Omental fat pad (tissue), 4 donors: Measurements from ENCODE around the gene PMEPA1. TPM values are rescaled to one million over a fixed set of nuclear protein-coding genes. Genes with fewer than 3 reads are reported as not detected.
A peak's percentile ranks its signal among the peaks of the same experiment; 100 is the strongest.

ENCODE experiments used
- ATAC-seq: fragments of 150-250 bp; one replicate; pipeline ENCODE4 v1.9.1; 2016; ENCODE audit warnings: mild to moderate bottlenecking, moderate library complexity; ENCODE audit not compliant: low FRiP score
- DNase-seq: peaks from one replicate; pipeline ENCODE4 v3.0.0-alpha.2; 2019; ENCODE audit warnings: low spot score
- CTCF ChIP-seq, 3 donors: fragments of 450-650 bp; IDR thresholded peaks; one replicate each; pipeline ENCODE4 v1.5.1; 2016 to 2017; ENCODE audit warnings: antibody characterized with exemption in 3 of 3, mild to moderate bottlenecking in 3 of 3, moderate library complexity in 2 of 3
- total RNA-seq, 4 donors: library from RNA; depleted of rRNA; stranded (reverse); fragments of >200 nt; gene quantifications; one replicate each; pipeline ENCODE4 v1.1.0, GENCODE V29; 2016

The PMEPA1 gene
- total RNA-seq, result 10 to 100 TPM; 10.4 to 42.7 (median 18.9) TPM

- peak; percentile 69 for DNase-seq
- no peak for TF ChIP-seq CTCF (IDR thresholded peaks at IDR 0.05)
- peak; percentile 89 for ATAC-seq
Observed at GRCh38 chr20:57709823-57710799, at the start of gene PMEPA1. Gene PMEPA1, minus strand, starts transcription at chr20:57710015. Its CDS starts 433 bp downstream, at chr20:57709582.

GRCh38 chr20:57757767-57758166 lies 48.0 kb upstream of the PMEPA1 start:
- DNase-seq (no peak), ATAC-seq (no peak)
- no peak for TF ChIP-seq CTCF (IDR thresholded peaks at IDR 0.05)

GRCh38 chr20:57756921-57757320 lies 47.1 kb upstream of the PMEPA1 start:
- TF ChIP-seq CTCF (IDR thresholded peaks at IDR 0.05), result no peak
- no peak for ATAC-seq
- DNase-seq, result no peak

- no peak for ATAC-seq
- TF ChIP-seq CTCF (IDR thresholded peaks at IDR 0.05), result no peak
- no peak for DNase-seq
Observed at GRCh38 chr20:57756213-57756612, 46.4 kb upstream of the PMEPA1 start.

GRCh38 chr20:57755609-57756008 lies 45.8 kb upstream of the PMEPA1 start:
- no peak for DNase-seq
- no peak for TF ChIP-seq CTCF (IDR thresholded peaks at IDR 0.05)
- no peak for ATAC-seq

- DNase-seq, result no peak
- ATAC-seq, result no peak
- TF ChIP-seq CTCF (IDR thresholded peaks at IDR 0.05), result no peak
Observed at GRCh38 chr20:57754190-57754589, 44.4 kb upstream of the PMEPA1 start.
